Measurements from ENCODE around the gene DGLUCY.

The DGLUCY gene

GRCh38 chr14:91258011-91258618, 144.2 kb downstream of the DGLUCY start:
- no peak overlapping the region for H3K4me3 ChIP-seq (ENCODE audit: control insufficient read depth, low read depth, low read length)
- peak; percentile 86 for DNase-seq (ENCODE audit: low read depth)
- TF ChIP-seq CTCF (conservative IDR thresholded peaks at IDR 0.05; ENCODE audit: control insufficient read depth, insufficient read depth, low read depth, low read length), result no peak

- no peak for TF ChIP-seq CTCF (conservative IDR thresholded peaks at IDR 0.05; ENCODE audit: control insufficient read depth, insufficient read depth, low read depth, low read length)
- no peak overlapping the region for H3K4me3 ChIP-seq (ENCODE audit: control insufficient read depth, low read depth, low read length)
- no peak for DNase-seq (ENCODE audit: low read depth)
These were observed 145.0 kb downstream of the DGLUCY start for GRCh38 chr14:91258876-91259275.

- DNase-seq (ENCODE audit: low read depth), result no peak
- no peak for TF ChIP-seq CTCF (conservative IDR thresholded peaks at IDR 0.05; ENCODE audit: control insufficient read depth, insufficient read depth, low read depth, low read length)
- no peak overlapping the region for H3K4me3 ChIP-seq (ENCODE audit: control insufficient read depth, low read depth, low read length)
These were observed 147.2 kb downstream of the DGLUCY start for GRCh38 chr14:91261115-91261514.

- no peak overlapping the region for H3K4me3 ChIP-seq (ENCODE audit: control insufficient read depth, low read depth, low read length)
- DNase-seq (ENCODE audit: low read depth), result no peak
- TF ChIP-seq CTCF (conservative IDR thresholded peaks at IDR 0.05; ENCODE audit: control insufficient read depth, insufficient read depth, low read depth, low read length), result no peak
These were observed 148.2 kb downstream of the DGLUCY start for GRCh38 chr14:91261986-91262549.

- DNase-seq (ENCODE audit: low read depth), result no peak
- no peak for TF ChIP-seq CTCF (conservative IDR thresholded peaks at IDR 0.05; ENCODE audit: control insufficient read depth, insufficient read depth, low read depth, low read length)
- H3K4me3 ChIP-seq (ENCODE audit: control insufficient read depth, low read depth, low read length), result no peak overlapping the region
These were observed 149.5 kb downstream of the DGLUCY start for GRCh38 chr14:91263329-91263728.

GRCh38 chr14:91264151-91265150, 150.6 kb downstream of the DGLUCY start:
- TF ChIP-seq CTCF (conservative IDR thresholded peaks at IDR 0.05; ENCODE audit: control insufficient read depth, insufficient read depth, low read depth, low read length), result no peak
- peak overlapping the region; percentile 22 for H3K4me3 ChIP-seq (ENCODE audit: control insufficient read depth, low read depth, low read length)
- DNase-seq (ENCODE audit: low read depth), result no peak
